B cell (primary cell): Measurements from ENCODE around the gene DDX24.

Experiments used
- CTCF ChIP-seq: fragments of 200-600 bp; IDR thresholded peaks from one replicate; pipeline ENCODE4 v1.8.0; 2022; ENCODE audit warnings: antibody characterized with exemption, mild to moderate bottlenecking
- EZH2 ChIP-seq: IDR thresholded peaks from 2 replicates; pipeline ENCODE4 v1.6.1; 2012; ENCODE audit warnings: borderline replicate concordance, low read depth, mild to moderate bottlenecking, moderate library complexity, low read length; ENCODE audit not compliant: insufficient read depth, poor library complexity, severe bottlenecking

- TF ChIP-seq CTCF: no peak
- TF ChIP-seq EZH2: no peak
These were observed 49.1 kb downstream of the DDX24 start for GRCh38 chr14:94031883-94032279.
